Skin of body (tissue), 2 donors: ENCODE results near the gene COL1A1. TPM values are rescaled to one million over a fixed set of nuclear protein-coding genes. Genes with fewer than 3 reads are reported as not detected.
A peak's percentile ranks its signal among the peaks of the same experiment; 100 is the strongest.

Source experiments
- DNase-seq: peaks from one replicate; lab custom pipeline; 2025; lab: John Stamatoyannopoulos, UW
- total RNA-seq: library from RNA; depleted of rRNA; stranded (reverse); fragments of >200 nt; gene quantifications from one replicate; pipeline ENCODE4 v1.2.3, GENCODE V29; 2014

The COL1A1 gene
- total RNA-seq = 5,022 TPM

DNA sequence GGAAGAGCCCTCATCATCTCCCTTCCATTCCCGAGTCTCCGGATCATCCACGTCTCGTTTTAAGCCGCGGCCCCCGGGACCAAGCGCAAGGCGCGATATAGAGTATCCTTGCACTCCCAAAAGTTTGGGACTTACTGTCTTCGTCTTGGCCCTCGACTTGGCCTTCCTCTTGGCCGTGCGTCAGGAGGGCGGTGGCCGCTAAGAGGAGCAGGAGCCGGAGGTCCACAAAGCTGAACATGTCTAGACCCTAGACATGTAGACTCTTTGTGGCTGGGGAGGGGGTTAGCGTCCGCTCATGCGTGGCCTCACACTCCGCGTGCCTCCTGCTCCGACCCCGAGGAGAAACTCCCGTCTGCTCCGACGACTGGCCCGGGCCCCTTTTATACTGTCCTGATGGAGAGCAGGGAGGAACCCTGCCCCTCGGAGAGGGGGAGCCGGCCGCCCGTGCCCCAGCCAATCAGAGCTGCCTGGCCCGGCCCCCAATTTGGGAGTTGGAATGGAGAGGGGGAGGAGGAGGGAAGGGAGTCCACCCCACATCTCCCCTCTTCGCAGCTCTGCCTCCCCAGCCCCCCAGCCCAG lies at the start of gene COL1A1:
TSS of gene COL1A1 (minus strand) at position 356 of the 579 bp plus-strand sequence. CDS start at position 238, 118 bp downstream.
- peak; percentile 89 for DNase-seq

DNA sequence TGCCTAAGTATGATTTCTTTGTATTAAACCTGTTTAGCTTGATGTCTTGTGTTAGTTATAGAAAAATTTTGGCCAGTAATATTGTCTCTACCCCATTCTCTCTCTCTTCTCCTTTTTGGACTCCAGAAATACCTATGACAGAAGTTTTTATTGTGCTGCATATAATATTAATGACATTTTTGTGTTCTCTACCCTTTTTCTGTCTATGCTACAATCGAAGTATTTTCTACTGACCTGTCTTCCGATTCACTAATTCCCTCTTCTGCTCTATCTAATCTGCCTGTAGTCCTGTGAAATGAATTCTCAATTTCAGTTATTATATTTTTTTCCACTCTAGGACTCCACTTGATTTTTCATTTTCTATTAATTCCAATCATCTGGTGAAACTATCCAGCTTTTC lies 46.8 kb upstream of the COL1A1 start:
- DNase-seq = no peak

GRCh38 chr17:50244771-50245170 lies 43.3 kb upstream of the COL1A1 start:
- DNase-seq = no peak

- no peak for DNase-seq
Observed at GRCh38 chr17:50241431-50241830, 40.0 kb upstream of the COL1A1 start.

GRCh38 chr17:50240851-50241250 lies 39.4 kb upstream of the COL1A1 start:
- DNase-seq = no peak

DNA sequence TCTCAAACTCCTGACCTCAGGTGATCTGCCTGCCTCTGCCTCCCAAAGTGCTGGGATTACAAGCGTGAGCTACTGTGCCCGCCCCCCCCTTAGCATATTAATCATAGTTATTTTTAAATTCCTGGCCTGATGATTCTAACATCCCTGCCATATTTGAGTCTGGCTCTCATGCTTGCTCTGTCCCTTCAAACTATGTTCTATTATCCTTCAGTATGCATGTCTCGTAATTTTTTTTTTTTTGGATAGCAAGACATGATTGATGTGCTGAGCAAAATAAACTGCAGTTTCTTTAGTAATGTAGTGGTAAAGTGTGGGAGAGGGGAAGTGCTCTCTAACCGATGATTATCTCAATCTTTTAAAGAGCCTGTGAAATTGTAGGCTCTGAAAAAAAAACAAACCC lies 38.5 kb upstream of the COL1A1 start:
- DNase-seq = no peak

- DNase-seq = no peak
Observed at GRCh38 chr17:50238601-50239280, 37.3 kb upstream of the COL1A1 start.

- DNase-seq = no peak
Observed at GRCh38 chr17:50237901-50238300, 36.5 kb upstream of the COL1A1 start.

GRCh38 chr17:50234581-50234980 lies 33.1 kb upstream of the COL1A1 start:
- DNase-seq = no peak

- no peak for DNase-seq
Observed at GRCh38 chr17:50225701-50226240, 24.3 kb upstream of the COL1A1 start.

GRCh38 chr17:50222922-50223321 lies 21.5 kb upstream of the COL1A1 start:
- DNase-seq = no peak

DNA sequence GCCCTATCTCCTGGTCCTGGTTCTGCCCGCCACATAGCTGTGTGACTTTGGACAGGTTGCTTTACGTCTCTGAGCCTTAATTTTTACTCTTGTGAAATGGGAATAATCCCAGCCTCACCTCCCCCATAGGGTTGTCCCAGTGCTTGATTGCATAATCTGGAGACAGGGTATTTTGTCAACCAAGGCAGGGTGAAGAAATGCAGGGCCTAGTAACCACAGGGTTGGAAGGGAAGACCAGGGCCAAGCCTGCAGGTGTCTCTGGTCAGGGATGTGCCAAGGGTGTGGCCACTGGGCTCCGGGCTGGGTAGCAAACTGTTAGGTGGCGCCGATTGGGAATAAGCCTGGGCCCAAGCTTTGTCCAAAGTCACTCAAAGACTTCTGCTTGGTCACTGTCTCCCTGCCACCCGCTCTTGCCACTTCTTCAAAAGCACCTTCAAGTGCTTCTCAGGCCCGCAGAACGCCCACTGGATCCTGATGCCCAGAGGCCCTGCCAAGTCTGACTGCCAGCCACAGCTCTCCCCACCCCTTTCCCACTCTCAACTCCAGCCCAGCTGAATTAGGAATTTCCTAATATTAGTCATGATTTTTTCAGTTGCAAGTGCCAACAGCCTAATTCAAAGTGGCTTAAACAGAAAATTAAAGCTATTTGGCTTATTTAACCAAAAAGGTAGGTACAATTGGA lies 20.6 kb upstream of the COL1A1 start:
- peak; percentile 51 for DNase-seq

- DNase-seq = peak; percentile 66
Observed at GRCh38 chr17:50221266-50221863, 19.9 kb upstream of the COL1A1 start.

- DNase-seq = no peak
Observed at GRCh38 chr17:50220811-50221210, 19.4 kb upstream of the COL1A1 start.

- DNase-seq = peak; percentile 56
Observed at GRCh38 chr17:50219939-50220465, 18.6 kb upstream of the COL1A1 start.

GRCh38 chr17:50219342-50219741 lies 17.9 kb upstream of the COL1A1 start:
- DNase-seq = peak; percentile 87

- peak; percentile 87 for DNase-seq
Observed at GRCh38 chr17:50218771-50219315, 17.4 kb upstream of the COL1A1 start.

- DNase-seq = peak; percentile 41
Observed at GRCh38 chr17:50218071-50218759, 16.8 kb upstream of the COL1A1 start.

DNA sequence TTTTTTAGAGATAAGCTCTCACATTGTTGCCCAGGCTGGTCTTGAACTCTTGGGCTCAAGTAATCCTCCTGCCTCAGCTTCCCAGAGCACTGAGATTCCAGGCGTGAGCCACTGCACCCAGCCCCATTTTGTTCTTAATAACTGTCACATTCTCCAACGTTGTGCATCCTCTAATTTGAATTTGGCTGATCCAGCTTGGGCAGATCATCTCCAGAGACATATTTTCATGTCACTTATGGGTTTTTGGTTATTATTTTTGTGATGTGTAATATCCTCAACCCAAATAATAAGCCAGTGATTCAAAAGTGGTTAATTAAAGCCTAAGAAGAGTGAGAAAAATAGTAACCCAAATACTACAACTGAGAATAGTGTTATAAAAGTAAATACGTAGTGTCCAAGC lies 16.2 kb upstream of the COL1A1 start:
- no peak for DNase-seq

- peak; percentile 43 for DNase-seq
Observed at GRCh38 chr17:50214976-50215760, 13.7 kb upstream of the COL1A1 start.
